Cardiac muscle cell (in vitro differentiated cells and primary cell): ENCODE data around the gene SNX9. TPM values are rescaled to one million over a fixed set of nuclear protein-coding genes. Genes with fewer than 3 reads are reported as not detected.

Experiments
- DNase-seq, 2 donors: peaks; one replicate each; pipeline versions ENCODE4 v3.0.0 to v3.0.0-alpha.2; 2010 to 2017; ENCODE audit warnings: low read depth in 1 of 2, low spot score in 1 of 2
- H3K27ac ChIP-seq: fragments of 200-600 bp; sonication (generic); 2 replicates; pipeline ENCODE4 v1.5.1; 2016
- H3K27me3 ChIP-seq: fragments of 200-600 bp; sonication (generic); 2 replicates; pipeline ENCODE4 v1.6.0; 2016; ENCODE audit warnings: control low read depth
- H3K36me3 ChIP-seq: fragments of 200-600 bp; sonication (generic); 2 replicates; pipeline ENCODE4 v1.5.1; 2016; ENCODE audit warnings: control low read depth
- H3K4me1 ChIP-seq: fragments of 200-600 bp; sonication (generic); 2 replicates; pipeline ENCODE4 v1.8.1; 2017; ENCODE audit warnings: low read depth, mild to moderate bottlenecking, mixed run types
- H3K4me3 ChIP-seq: fragments of 200-600 bp; sonication (generic); 2 replicates; pipeline ENCODE4 v1.5.1; 2016; ENCODE audit warnings: mild to moderate bottlenecking
- H3K9me3 ChIP-seq: fragments of 200-600 bp; sonication (generic); 2 replicates; pipeline ENCODE4 v1.5.1; 2017; ENCODE audit warnings: low read depth, mild to moderate bottlenecking, control low read depth
- polyA plus RNA-seq: library from polyadenylated mRNA; unstranded; fragments of >200 nt; fragmentation: Nextera tagmentation; extraction: Ambion mirVana; gene quantifications from 2 replicates; pipeline ENCODE4 v1.2.1, GENCODE V29; 2016
- total RNA-seq: library from RNA; depleted of rRNA; stranded (reverse); fragments of >200 nt; gene quantifications from 2 replicates; pipeline ENCODE4 v1.2.3, GENCODE V29; 2016
- TF ChIP-seq, protein P1 (sequence below): IDR thresholded peaks from 2 replicates; pipeline ENCODE4 v1.5.1; 2012; ENCODE audit warnings: low read depth, mild to moderate bottlenecking, low read length

The SNX9 gene
- total and polyA plus RNA-seq, 2 experiments from 2014 or later: 23.9 to 27.0 TPM

DNA sequence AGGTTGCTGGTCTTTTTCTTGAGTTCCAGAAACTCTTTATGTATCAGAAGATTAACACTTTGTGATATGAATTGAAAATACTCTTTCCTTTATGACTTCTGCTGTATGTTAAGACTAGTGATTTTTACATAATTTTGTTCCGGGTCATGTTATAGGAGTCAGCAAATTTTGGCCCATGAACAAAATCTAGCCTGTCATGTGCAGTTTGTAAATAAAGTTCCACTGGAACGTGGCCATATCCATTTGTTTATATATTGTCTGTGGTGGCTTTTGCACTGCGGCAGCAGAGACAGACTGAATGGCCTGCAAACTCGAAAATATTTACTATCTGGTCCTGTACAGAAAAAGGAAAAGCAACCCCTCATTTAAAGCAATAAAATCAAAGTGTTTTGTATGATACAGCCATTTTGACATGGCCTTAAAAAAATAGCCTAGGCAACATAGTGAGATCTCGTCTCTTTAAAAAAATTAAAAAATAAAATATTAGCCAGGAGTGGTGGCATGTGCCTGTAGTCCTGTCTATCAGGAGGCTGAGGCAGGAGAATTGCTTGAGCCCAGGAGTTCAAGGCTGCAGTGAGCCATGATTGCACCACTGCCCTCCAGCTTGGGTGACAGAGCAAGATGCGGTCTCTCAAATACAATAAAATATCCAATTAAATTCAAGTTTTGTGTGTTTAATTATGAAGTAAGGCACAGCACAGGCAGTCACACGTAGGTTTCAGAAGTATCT, 36.9 kb downstream of the SNX9 start:
- TF ChIP-seq, protein P1, sequence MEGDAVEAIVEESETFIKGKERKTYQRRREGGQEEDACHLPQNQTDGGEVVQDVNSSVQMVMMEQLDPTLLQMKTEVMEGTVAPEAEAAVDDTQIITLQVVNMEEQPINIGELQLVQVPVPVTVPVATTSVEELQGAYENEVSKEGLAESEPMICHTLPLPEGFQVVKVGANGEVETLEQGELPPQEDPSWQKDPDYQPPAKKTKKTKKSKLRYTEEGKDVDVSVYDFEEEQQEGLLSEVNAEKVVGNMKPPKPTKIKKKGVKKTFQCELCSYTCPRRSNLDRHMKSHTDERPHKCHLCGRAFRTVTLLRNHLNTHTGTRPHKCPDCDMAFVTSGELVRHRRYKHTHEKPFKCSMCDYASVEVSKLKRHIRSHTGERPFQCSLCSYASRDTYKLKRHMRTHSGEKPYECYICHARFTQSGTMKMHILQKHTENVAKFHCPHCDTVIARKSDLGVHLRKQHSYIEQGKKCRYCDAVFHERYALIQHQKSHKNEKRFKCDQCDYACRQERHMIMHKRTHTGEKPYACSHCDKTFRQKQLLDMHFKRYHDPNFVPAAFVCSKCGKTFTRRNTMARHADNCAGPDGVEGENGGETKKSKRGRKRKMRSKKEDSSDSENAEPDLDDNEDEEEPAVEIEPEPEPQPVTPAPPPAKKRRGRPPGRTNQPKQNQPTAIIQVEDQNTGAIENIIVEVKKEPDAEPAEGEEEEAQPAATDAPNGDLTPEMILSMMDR: no peak
- no peak overlapping the region for H3K27ac ChIP-seq

DNA sequence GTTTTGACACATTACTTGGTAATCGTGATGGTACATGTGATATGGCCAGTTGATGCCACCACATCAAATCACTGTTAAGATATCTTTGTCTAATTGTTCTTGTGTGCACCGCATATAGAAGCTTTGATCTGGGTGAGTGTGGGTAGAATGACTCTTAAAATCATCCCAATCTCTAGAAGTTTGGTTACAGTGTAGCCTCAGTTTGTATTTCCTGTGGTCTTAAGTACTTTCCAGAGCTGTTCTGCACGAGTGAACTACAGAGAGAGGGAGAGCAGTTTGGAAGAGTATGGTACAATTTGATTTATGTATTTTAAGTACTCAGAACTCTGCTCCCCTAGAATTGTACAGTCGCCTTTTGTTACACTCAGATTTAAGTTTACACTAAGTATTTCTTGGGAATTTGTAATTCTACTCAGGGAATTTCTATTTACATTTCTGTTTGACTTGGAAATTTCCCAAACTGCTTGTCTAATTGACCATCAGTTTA, 37.5 kb downstream of the SNX9 start:
- Histone ChIP-seq H3K36me3 (no peaks in the 10 kb centered on the region), H3K27ac (no peak overlapping the region), H3K27me3 (no peaks in the 10 kb centered on the region), H3K4me1 (peaks cover 23% of the 10 kb centered on the region), H3K9me3 (no peaks in the 10 kb centered on the region), H3K4me3 (no peak overlapping the region)
- TF ChIP-seq, protein P1: no peak
- no peak for DNase-seq

More for the DNA sequence above, 36.9 kb downstream of the SNX9 start:
- no peak for DNase-seq
- Histone ChIP-seq H3K9me3 (no peaks in the 10 kb centered on the region), H3K4me1 (peaks cover 23% of the 10 kb centered on the region), H3K4me3 (no peak overlapping the region), H3K36me3 (no peaks in the 10 kb centered on the region), H3K27me3 (no peaks in the 10 kb centered on the region)

DNA sequence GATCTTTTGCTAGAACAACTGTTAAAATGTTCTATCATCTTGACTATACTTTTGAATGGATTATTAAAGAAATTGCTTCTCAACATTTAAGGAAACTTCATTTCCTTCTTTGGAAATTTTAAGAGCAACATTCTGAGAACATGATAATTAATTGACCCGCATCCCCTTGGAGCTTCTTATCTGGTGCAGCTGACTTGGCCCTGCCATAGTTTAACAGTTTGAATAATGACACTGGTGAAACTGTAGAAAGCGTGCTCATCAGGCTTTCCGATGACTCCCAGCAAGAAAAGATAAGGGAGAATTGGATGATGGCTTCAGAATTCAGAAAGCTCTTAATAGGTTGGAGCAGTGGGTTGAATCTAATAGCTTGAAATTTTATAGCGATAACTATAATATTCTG, 38.1 kb downstream of the SNX9 start:
- no peaks in the 10 kb centered on the region for H3K36me3 ChIP-seq
- no peak overlapping the region for H3K27ac ChIP-seq
- no peaks in the 10 kb centered on the region for H3K27me3 ChIP-seq
- no peak overlapping the region for H3K4me3 ChIP-seq
- TF ChIP-seq, protein P1: no peak
- H3K4me1 ChIP-seq: peaks cover 23% of the 10 kb centered on the region
- no peak for DNase-seq
- H3K9me3 ChIP-seq: no peaks in the 10 kb centered on the region

DNA sequence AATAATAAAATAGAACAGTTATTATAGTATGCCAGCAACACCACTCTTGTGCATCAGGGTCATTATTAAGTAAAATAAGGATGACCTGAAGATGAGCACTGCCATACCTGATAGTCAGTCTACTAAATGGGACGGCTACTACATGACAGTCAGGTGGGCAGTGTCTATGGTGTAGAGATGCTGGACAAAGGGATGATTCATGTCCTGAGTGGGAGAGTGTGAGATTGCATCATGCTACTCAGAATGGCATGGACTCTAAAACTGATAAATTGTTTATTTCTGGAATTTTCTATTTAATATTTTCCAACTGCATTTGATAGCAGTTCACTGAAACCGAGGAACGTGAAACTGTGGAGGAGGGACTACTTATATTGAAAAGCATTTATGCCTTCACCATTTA, 38.8 kb downstream of the SNX9 start:
- DNase-seq: peak in 1 of 2 donors; percentile 62
- no peak overlapping the region for H3K27ac ChIP-seq

DNA sequence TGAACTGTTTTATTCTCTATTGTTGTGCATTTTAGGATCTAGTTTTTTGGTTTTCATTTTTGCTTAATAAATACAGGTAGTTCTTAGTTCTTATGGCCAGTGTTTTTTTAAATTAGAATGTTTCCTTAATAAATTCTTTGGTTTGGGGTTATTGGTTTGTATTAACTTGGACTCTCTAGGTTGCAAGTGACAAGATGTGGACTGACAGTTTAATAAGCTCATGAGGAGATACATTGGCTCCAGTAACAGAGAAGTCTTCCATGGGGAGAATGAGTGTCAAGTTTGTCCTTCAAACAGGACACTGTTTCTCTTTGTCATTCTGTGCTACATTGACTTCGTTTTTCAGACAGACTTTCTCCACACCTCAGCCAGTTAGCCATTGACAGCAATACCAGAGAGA, 39.7 kb downstream of the SNX9 start:
- DNase-seq: no peak
- TF ChIP-seq, protein P1: no peak
- no peak overlapping the region for H3K27ac ChIP-seq
- no peaks in the 10 kb centered on the region for H3K36me3 ChIP-seq
- H3K27me3 ChIP-seq: no peaks in the 10 kb centered on the region
- H3K9me3 ChIP-seq: no peaks in the 10 kb centered on the region
- H3K4me3 ChIP-seq: no peak overlapping the region
- peaks cover 23% of the 10 kb centered on the region for H3K4me1 ChIP-seq

More for the DNA sequence above, 38.8 kb downstream of the SNX9 start:
- Histone ChIP-seq H3K36me3 (no peaks in the 10 kb centered on the region), H3K9me3 (no peaks in the 10 kb centered on the region), H3K27me3 (no peaks in the 10 kb centered on the region), H3K4me1 (peaks cover 23% of the 10 kb centered on the region), H3K4me3 (no peak overlapping the region)
- TF ChIP-seq, protein P1: no peak
